Epithelial cell of esophagus (primary cell): ENCODE measurements around the gene CNTNAP2.
A peak's percentile ranks its signal among the peaks of the same experiment; 100 is the strongest.

Experiments
- DNase-seq: peaks from one replicate; pipeline ENCODE4 v3.0.0; 2010; ENCODE audit warnings: low read depth
- H3K4me3 ChIP-seq: 2 replicates; pipeline ENCODE4 v1.5.1; 2011; ENCODE audit warnings: mild to moderate bottlenecking, low read length, control low read depth
- CTCF ChIP-seq: IDR thresholded peaks from 2 replicates; pipeline ENCODE4 v1.5.1; 2011; ENCODE audit warnings: low read depth, mild to moderate bottlenecking, low read length, control low read depth, inconsistent platforms; ENCODE audit not compliant: insufficient read depth; ENCODE audit errors: missing control alignments

CNTNAP2 gene

DNA sequence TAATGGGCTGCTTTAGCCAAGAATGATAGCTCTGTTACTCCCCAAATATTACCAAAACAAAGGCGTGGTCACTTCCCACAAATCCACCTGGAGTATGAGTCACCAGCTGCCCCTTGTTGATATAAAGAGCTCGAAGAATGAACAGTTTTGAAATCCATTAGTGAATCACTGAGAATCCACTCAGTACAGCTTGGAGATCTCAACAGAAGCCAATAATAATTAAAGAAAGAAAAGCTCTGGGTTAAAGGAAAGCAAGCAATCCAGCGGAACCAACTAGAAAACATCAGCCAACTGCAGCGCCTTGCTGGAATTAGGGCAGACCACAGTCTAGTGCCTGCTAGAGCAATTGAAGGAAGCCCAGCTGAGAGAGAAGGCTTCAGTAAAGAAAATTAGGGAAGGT, 1897.9 kb downstream of the CNTNAP2 start:
- peak; percentile 15 for DNase-seq
- TF ChIP-seq CTCF, result no peak
- no peak overlapping the region for H3K4me3 ChIP-seq

DNA sequence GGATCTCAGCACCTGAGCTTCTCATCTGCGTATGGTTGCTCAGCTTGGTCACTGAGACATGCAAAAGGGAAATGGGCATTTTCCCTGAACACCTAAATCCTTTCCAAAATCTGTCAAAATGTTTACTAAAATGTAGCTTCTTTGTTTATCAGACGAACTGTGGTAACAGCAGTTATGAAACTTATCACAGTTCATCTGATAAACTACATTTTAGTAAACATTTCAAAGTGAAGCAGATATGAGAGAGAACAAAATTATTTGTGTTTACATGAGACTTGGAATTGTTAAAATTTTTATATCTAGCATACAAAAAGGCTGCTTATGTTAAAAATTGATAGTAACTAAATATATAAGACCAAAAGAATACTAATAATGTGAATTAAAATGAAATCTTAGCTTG, 1900.5 kb downstream of the CNTNAP2 start:
- TF ChIP-seq CTCF, result no peak
- no peak overlapping the region for H3K4me3 ChIP-seq
- no peak for DNase-seq

DNA sequence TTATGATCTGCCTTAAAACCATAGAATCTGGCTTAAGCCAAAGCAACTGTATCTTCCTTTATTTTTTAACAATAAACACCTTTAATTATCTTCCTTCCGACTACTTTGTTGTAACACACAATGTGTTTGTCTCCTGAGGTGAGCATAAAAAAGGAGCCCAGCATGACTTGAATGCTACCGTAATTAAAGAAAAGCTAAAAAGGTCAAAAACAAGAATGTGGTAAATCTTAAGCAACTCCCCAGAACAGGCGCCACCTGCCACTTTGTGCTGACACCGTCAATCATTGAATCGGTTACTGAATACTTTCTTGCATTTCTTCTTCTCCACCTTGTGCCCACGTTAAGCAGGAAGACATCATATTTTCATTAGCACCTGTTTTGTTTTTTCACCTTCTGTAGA, 1904.1 kb downstream of the CNTNAP2 start:
- no peak for TF ChIP-seq CTCF

DNA sequence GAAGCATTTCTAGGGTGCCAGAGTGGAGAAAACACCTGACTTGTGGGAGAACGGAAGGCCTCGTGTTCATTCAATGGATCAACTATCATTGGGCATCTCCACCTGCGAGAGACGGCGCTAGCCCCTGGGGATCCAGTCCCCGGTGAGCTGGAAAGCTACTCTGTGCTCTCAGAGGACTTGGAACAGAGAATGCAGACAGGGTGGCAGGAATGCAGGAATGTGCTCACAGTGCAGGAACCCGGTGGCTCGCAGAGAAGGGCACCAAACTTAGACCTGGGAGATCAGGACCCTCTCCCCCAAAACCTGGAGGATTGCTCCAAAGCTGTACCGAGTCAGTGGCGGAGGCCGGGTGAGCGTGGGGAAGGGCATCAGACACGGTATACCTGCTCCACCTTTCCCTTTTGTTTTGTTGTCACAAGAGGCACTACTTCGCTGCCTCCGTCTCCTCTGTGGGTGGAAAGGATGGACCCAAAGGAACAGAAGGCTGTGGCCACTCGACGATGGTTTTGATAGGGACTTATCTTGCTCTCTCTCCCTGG, 1905.0 kb downstream of the CNTNAP2 start:
- no peak overlapping the region for H3K4me3 ChIP-seq
- TF ChIP-seq CTCF, result no peak
- DNase-seq, result no peak

More for the DNA sequence above, 1904.1 kb downstream of the CNTNAP2 start:
- DNase-seq, result no peak
- H3K4me3 ChIP-seq, result no peak overlapping the region

DNA sequence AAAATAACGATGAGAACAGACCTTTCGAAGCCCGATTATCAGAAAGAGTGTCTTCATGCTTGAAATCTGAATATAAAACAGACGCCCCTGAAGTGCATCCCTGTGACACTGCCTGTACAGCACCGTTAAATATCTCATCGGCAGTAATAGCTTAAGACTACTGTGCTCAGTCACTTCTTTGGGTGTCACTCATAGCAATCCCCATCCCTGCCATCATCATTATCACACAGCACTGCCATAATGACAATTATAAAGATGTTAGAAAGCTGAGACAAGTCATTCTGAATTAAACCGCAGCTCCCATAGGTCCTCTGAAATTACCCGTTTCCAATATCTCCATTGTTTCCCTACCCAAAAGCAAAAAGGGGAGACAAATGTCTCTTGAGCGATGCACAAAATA, 1906.2 kb downstream of the CNTNAP2 start:
- DNase-seq, result no peak
- TF ChIP-seq CTCF, result no peak
- no peak overlapping the region for H3K4me3 ChIP-seq

GRCh38 chr7:148026713-148027112, 1910.1 kb downstream of the CNTNAP2 start:
- no peak for DNase-seq
- H3K4me3 ChIP-seq, result no peak overlapping the region
- no peak for TF ChIP-seq CTCF

GRCh38 chr7:148028165-148028564, 1911.6 kb downstream of the CNTNAP2 start:
- no peak for TF ChIP-seq CTCF
- no peak overlapping the region for H3K4me3 ChIP-seq

More at GRCh38 chr7:148028165-148028564, 1911.6 kb downstream of the CNTNAP2 start:
- no peak for DNase-seq
